PC-3 (cell line): ENCODE data around the gene BRAT1.

Source experiments
- CTCF ChIP-seq: fragments of 300-600 bp; sonication (generic); conservative IDR thresholded peaks from 2 replicates; pipeline ENCODE4 v1.5.1; 2017; ENCODE audit warnings: antibody characterized with exemption, low read depth, mild to moderate bottlenecking, low read length
- EZH2 ChIP-seq: fragments of 300-600 bp; sonication (generic); IDR thresholded peaks from one replicate; pipeline ENCODE4 v1.6.1; 2017; ENCODE audit warnings: antibody characterized with exemption, mild to moderate bottlenecking, low read length; ENCODE audit not compliant: unreplicated experiment
- EZH2phosphoT487 ChIP-seq: fragments of 300-600 bp; sonication (generic); IDR thresholded peaks from 2 replicates; pipeline ENCODE4 v1.6.1; 2018; ENCODE audit warnings: mild to moderate bottlenecking, antibody characterized with exemption, low read length, borderline replicate concordance

DNA sequence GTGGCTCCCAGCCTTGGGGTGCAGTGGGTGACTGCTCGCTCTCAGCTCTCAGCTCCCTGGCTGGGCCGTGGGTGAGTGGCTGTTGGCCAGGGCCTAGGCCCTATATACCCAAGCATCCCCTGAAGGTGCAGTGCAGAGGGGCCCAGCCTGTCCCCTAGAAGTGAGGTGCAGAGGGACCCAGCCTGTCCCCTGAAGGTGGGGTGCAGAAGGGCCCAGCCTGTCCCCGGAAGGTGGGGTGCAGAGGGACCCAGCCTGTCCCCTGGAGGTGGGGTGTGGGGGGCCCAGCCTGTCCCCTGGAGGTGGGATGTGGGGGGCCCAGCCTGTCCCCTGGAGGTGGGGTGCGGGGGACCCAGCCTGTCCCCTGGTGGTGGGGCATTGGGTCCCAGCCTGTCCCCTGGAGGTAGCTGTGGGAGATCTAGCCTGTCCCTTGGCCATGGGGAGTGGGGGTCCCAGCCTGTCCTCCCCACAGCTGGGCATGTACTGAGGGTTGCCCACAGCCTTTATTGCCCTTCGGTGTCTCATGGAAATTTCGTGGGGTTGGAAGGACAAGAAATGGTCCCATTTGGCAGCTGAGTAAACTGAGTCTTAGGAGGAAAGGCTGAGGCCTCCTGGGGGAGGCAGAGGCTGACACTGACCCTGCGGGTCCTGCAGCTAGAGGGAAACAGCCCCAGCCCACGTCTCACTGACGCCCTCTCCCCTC is 53.2 kb downstream of the BRAT1 start:
- TF ChIP-seq CTCF (no peak), EZH2 (no peak), EZH2phosphoT487 (no peak)
